ENCODE results near the gene TAS2R10.
"Not testable (repeated sequence)": the region's sequence is repeated elsewhere in the genome, so short reads cannot be mapped to it uniquely, and the experiment has no call there.

TAS2R10 gene, protein sequence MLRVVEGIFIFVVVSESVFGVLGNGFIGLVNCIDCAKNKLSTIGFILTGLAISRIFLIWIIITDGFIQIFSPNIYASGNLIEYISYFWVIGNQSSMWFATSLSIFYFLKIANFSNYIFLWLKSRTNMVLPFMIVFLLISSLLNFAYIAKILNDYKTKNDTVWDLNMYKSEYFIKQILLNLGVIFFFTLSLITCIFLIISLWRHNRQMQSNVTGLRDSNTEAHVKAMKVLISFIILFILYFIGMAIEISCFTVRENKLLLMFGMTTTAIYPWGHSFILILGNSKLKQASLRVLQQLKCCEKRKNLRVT

GRCh38 chr12:10826258-10826657 is at the start of gene TAS2R10:
TAS2R10 (minus strand) TSS chr12:10826358; CDS start chr12:10826269, 89 bp downstream.
- DNase-seq (ENCODE audit: low spot score): no peak

DNA sequence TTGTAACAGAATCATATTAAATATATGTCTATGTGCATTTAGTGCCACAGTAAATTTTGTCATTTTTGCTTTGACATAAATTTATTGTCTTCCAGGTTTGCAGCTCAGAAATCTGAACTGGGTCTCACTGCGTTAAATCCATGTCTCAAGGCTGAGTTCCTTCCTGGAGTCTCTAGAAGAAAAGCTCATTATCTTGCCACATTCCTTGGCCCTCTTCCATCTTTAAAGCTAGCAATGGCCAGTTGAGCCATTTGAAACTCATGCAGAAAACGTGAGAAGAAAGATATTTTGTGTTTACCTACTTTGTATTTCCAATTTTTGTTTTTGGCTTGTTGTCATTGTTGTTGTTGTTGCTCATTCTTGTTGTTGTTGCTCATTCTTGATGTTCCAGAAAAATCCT is 47.2 kb upstream of the TAS2R10 start:
- DNase-seq (ENCODE audit: low spot score): no peak

- no peak for DNase-seq (ENCODE audit: low spot score)
These were observed 41.2 kb upstream of the TAS2R10 start for GRCh38 chr12:10867381-10867780.

GRCh38 chr12:10863512-10864218 is 37.5 kb upstream of the TAS2R10 start:
- no peak for DNase-seq (ENCODE audit: low spot score)

DNA sequence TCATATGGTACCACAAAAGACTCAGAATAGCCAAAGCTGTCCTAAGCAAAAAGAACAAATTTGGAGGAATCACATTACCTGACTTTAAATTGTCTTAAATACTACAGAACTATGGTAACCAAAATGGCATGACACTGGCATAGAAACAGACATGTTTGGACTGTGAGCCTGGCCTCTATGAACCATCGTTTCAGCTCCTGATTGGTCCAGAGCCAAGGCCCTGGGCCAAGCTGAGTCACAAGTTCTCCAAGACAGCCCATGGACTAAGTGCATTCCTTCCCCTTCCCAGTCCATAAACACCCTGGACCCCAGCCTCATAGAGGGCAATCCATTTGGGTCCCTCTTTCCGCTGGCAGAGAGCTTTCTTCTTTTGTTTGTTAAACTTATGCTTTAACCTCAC is 35.2 kb upstream of the TAS2R10 start:
- DNase-seq (ENCODE audit: low spot score): no peak

- no peak for DNase-seq (ENCODE audit: low spot score)
These were observed 29.6 kb upstream of the TAS2R10 start for GRCh38 chr12:10855807-10856206.

DNA sequence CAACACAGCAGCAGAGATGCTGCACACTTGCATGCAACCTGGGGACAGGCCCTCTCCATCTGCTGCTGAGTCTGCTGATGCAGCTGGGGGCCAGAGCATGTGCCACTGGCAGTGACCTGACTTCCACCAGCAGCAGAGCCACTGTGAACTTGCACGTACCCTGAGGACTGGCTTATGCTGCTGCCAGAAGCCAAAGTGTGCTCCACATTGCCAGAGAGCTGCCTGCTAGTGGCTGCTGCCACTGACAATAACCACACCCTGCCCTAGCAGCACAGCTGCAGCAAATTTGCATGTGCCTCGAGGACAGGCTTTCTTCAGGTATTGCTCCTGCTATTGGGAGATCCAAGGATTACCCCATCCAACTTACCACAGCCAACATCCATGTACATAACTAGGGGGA is 27.6 kb upstream of the TAS2R10 start:
- no peak for DNase-seq (ENCODE audit: low spot score)

DNA sequence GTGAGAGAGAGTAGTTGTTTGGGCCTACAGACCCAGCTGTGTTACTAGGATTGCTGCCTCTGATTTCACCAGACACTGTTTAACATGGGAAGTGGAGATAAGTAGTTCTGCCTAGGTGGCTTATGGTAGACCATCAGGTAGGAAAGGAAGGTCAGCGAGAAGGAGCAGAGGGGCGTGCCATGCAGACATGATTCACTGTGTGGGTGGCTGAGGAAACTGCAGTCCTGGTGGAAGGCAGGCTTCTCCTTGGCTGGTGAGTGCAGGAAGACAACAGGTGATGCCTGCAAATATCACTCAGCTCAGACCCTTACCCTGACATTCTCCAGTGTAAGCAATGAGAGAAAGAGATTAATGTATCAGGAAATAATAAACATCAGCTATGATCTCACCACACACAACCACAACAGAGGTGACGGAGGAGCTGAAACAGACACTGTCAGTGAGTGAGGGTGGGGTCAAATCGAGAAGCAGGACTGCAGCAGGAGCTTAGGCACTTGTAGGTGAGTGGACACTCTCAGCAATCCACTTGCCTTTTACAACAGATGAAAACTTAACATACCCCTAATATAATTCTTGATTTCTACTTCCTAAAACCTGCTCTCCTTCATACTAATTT is 25.2 kb upstream of the TAS2R10 start:
- DNase-seq (ENCODE audit: low spot score): no peak

GRCh38 chr12:10849425-10849878 is 23.3 kb upstream of the TAS2R10 start, which contains the start of gene PRR4:
PRR4 (minus strand) TSS chr12:10849475; CDS start chr12:10849437, 38 bp downstream.
- DNase-seq (ENCODE audit: low spot score): no peak

GRCh38 chr12:10847744-10848143 is 21.6 kb upstream of the TAS2R10 start:
- no peak for DNase-seq (ENCODE audit: low spot score)

- DNase-seq (ENCODE audit: low spot score): no peak
These were observed 16.7 kb upstream of the TAS2R10 start for GRCh38 chr12:10842862-10843261.

DNA sequence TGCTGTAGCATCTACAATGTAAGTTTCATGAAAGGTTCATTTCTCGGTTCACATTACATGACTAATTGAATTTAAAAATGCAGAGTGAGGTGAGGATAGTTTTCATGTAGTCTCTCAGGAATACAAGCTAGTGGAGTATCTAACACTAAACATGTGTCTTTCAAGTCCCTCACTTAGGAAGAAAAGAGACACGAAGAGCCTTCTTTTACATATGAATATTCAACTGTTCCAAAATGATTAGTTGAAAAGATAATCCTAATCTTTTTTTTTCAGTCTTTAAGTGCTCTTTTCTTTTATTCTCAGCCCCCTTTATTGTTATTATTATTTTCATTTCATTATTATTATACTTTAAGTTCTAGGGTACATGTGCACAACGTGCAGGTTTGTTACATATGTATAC is 12.3 kb upstream of the TAS2R10 start:
- no peak for DNase-seq (ENCODE audit: low spot score)

- no peak for DNase-seq (ENCODE audit: low spot score)
These were observed 3.8 kb upstream of the TAS2R10 start for GRCh38 chr12:10829994-10830393.

- DNase-seq (ENCODE audit: low spot score): no peak
These were observed 1.2 kb downstream of the TAS2R10 start for GRCh38 chr12:10824957-10825356.

DNA sequence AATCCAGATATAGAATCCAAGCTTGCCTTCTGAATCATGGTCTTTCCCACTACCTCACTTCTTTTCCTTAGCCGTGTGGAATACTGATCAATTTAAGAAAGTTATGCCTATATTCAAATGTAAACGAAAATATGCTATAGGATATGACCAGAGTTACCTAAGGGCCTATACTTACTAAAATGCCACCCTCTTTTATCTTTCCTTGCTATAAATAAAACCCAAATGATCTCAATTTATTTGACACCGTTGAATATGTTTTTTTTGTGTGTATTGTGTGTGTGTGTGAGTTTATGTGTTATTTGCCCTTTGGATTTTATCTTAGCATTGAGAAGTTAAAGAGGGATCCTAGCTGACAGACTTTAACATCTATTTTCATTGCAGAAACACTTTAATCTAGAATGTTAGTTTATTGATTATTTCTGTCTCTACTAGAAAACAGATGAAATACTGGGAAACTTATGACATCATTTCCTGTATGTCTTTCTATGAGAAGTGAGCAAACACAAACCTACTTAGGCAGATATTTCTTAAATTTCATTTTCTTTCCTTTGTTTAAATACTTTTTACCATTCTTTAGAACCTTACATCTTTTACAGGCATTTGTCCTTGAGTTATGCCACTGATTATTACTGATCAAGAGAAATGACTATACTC is 14.1 kb downstream of the TAS2R10 start:
- DNase-seq (ENCODE audit: low spot score): no peak

DNA sequence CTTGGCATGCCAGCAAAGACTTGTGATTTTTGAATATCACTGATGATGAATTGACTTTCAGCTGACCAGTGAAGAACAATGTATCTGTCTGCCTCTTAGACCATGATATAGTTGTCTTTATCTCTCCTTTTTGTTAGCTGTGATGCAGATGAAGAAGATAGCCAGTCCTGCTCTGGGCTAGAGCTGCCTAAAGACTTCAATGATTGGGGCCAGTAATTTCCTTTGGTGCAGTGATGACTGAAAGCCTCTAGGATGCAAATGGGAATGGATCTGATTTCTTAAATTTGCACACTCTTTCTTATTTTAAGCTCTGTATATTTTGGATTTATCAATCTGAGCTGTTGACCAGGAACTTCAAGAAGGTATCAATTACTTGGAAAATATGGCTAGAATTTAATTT is 16.1 kb downstream of the TAS2R10 start, which contains the start of gene TAS2R9:
TAS2R9 (minus strand) TSS at position 101 of the 400 bp plus-strand sequence; CDS start at position 8, 93 bp downstream.
- no peak for DNase-seq (ENCODE audit: low spot score)

DNA sequence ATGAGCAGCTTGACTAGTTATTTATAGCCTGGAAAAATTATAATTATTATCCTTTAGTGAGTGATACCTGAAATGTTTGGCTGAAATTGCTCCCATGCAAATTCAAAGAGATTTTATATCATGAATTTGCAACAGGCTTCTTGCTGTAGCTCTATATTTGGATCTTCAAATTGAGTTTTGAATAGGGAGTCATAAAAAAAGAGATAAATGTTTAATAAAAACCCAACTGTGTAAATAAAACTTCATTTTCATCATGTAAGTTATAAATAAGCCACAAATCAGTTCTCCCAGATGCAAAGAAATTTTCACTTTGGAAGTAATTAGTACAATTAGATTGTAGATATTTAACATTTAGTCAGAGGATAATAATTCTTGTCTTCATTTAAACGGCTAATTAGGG is 19.0 kb downstream of the TAS2R10 start, which contains the start of gene TAS2R8:
TAS2R8 (minus strand) TSS at position 101 of the 400 bp plus-strand sequence. CDS start 306 bp downstream, outside the sequence.
- DNase-seq (ENCODE audit: low spot score): no peak

DNA sequence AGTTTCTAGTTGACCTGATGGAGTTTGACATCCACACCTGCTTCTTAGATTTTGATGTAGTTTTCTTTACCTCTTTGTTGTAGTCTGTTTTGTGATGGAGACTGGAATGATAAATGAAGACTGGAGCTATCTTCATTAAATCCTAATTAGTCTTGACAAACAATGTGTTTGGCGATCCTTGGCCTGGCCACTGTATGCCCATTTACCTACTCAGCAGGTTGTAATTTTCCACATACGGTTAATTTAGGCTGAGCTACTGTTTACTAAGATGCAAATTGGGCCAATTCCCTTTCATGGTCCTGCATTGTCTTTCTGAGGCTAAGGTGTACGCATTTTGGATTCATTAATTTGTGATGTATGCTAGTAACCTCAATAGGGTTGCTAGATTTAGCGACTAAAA is 23.6 kb downstream of the TAS2R10 start, which contains the start of gene TAS2R7:
TAS2R7 (minus strand) TSS at position 41 of the 400 bp plus-strand sequence. CDS start 57 bp downstream, outside the sequence.
- DNase-seq (ENCODE audit: low spot score): no peak

DNA sequence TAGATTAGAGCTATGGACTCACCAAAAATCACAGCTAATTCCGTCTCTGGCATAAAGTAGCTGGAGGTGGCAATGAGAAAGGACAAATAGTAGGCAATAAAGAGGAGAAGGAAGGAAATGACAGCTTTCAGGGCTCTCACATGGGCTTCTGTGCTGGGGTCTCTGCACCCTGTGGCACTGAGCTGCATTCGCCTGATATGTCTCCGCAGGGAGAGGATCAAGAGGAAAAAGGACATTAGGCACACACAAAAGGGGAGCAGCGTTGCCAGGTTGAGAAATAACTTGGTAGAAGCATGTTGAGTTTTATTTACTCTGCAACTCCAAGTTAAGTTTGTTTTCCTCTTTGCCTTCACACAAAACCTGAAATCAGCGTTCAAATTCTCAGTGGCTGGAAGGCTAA is 24.4 kb downstream of the TAS2R10 start:
- DNase-seq (ENCODE audit: low spot score): no peak

- DNase-seq (ENCODE audit: low spot score): no peak
These were observed 31.9 kb downstream of the TAS2R10 start for GRCh38 chr12:10794222-10794621.

GRCh38 chr12:10791769-10792168 is 34.4 kb downstream of the TAS2R10 start:
- not testable (repeated sequence) for DNase-seq (ENCODE audit: low spot score)

GRCh38 chr12:10783252-10783651 is 42.9 kb downstream of the TAS2R10 start:
- peak; percentile 53 for DNase-seq (ENCODE audit: low spot score)
